K562 (cell line): Measurements from ENCODE around the gene TVP23A. TPM values are rescaled to one million over a fixed set of nuclear protein-coding genes. Genes with fewer than 3 reads are reported as not detected.

Experiments
- ATAC-seq: fragments of 200-7000 bp; cut with Tn5 transposase; 3 replicates; pipeline ENCODE4 v1.9.1; 2020; ENCODE audit warnings: moderate library complexity
- BruUV-seq: library from RNA; stranded (reverse); fragments of 400-500 nt; replicated peaks from 2 replicates; lab custom pipeline; 2021; lab: Mats Ljungman, UMichigan
- CTCF ChIA-PET: fragments of 300-600 bp; formaldehyde crosslinking; extraction: SDS; loops from one replicate; lab custom pipeline; 2021; ENCODE audit warnings: low intra/inter-chr PET ratio; lab: Yijun Ruan, JAX
- POLR2A ChIA-PET: fragments of 300-600, 350-650 bp; sonication (Branson Sonifier 250); formaldehyde crosslinking; extraction: SDS; loops from one replicate; lab custom pipeline; 2021; ENCODE audit warnings: antibody characterized with exemption, inconsistent platforms; lab: Yijun Ruan, JAX
- DNase-seq, 4 experiments: peaks; one replicate each; pipeline versions ENCODE4 v3.0.0 to v3.0.0-alpha.2; 2011 to 2018; ENCODE audit warnings: low spot score in 3 of 4, mixed read lengths in 3 of 4; ENCODE audit errors: extremely low read depth in 1 of 4
- FAIRE-seq: peaks from 2 replicates; lab custom pipeline; 2011; peaks lifted over from hg19 to GRCh38; lab: Jason Lieb, UNC
- H2AFZ ChIP-seq: 2 replicates; pipeline ENCODE4 v1.6.0; 2011; ENCODE audit warnings: low read depth, low read length, control low read depth, inconsistent platforms
- H3K27ac ChIP-seq: fragments of 200-600 bp; 3 replicates; pipeline ENCODE4 v1.8.0; 2011; ENCODE audit warnings: low read depth, mild to moderate bottlenecking, control low read depth, inconsistent platforms, low read length, moderate library complexity, mixed read lengths; ENCODE audit errors: extremely low read depth
- H3K27me3 ChIP-seq, 2 experiments: fragments of 300-600 bp in 1 of 2; 2 replicates in 1 of 2; 3 replicates in 1 of 2; pipeline versions ENCODE4 v1.6.0 to v1.8.0; 2011; ENCODE audit warnings: inconsistent platforms in 2 of 2, low read length in 2 of 2, mild to moderate bottlenecking in 1 of 2, mixed read lengths in 1 of 2, moderate library complexity in 1 of 2; ENCODE audit not compliant: control insufficient read depth in 2 of 2, insufficient read depth in 2 of 2
- H3K36me3 ChIP-seq: fragments of 300-600 bp; 3 replicates; pipeline ENCODE4 v1.8.0; 2011; ENCODE audit warnings: mild to moderate bottlenecking, low read length, inconsistent platforms; ENCODE audit not compliant: control insufficient read depth, insufficient read depth
- H3K4me1 ChIP-seq, 2 experiments: fragments of 200-600 bp in 1 of 2; replicated peaks in 1 of 2; 2 replicates in 1 of 2; 3 replicates in 1 of 2; pipeline versions ENCODE4 v1.5.1 to v1.8.0; 2011; ENCODE audit warnings: inconsistent platforms in 2 of 2, low read length in 2 of 2, mild to moderate bottlenecking in 1 of 2, mixed read lengths in 1 of 2, moderate library complexity in 1 of 2; ENCODE audit not compliant: control insufficient read depth in 2 of 2, insufficient read depth in 2 of 2
- H3K4me2 ChIP-seq: 2 replicates; pipeline ENCODE4 v1.6.1; 2011; ENCODE audit warnings: low read length, control low read depth, inconsistent platforms, mixed read lengths; ENCODE audit not compliant: insufficient read depth
- H3K4me3 ChIP-seq: fragments of 200-600 bp; sonication (generic), shearing (Covaris generic); 2 replicates; pipeline ENCODE4 v1.5.1; 2016; ENCODE audit warnings: control low read depth, inconsistent platforms
- H3K79me2 ChIP-seq: fragments of 200-600 bp; 3 replicates; pipeline ENCODE4 v1.8.0; 2011; ENCODE audit warnings: low read length, inconsistent platforms; ENCODE audit not compliant: control insufficient read depth, insufficient read depth
- H3K9ac ChIP-seq, 2 experiments: 2 replicates each; pipeline versions ENCODE4 v1.6.0 to v1.6.1; 2011; ENCODE audit warnings: low read depth in 2 of 2, low read length in 2 of 2, control low read depth in 1 of 2, inconsistent platforms in 1 of 2, mild to moderate bottlenecking in 1 of 2, mixed read lengths in 1 of 2; ENCODE audit not compliant: insufficient read depth in 1 of 2
- H3K9me1 ChIP-seq: one replicate; pipeline ENCODE4 v1.6.0; 2011; ENCODE audit warnings: inconsistent platforms, mild to moderate bottlenecking, low read length, moderate library complexity; ENCODE audit not compliant: control insufficient read depth, insufficient read depth
- H3K9me3 ChIP-seq: replicated peaks from 2 replicates; pipeline ENCODE4 v1.5.1; 2011; ENCODE audit warnings: low read depth, low read length, inconsistent platforms; ENCODE audit not compliant: control insufficient read depth, insufficient read depth
- H4K20me1 ChIP-seq: replicated peaks from 2 replicates; pipeline ENCODE4 v1.6.1; 2011; ENCODE audit warnings: low read length, inconsistent platforms, mixed read lengths; ENCODE audit not compliant: control insufficient read depth, insufficient read depth
- ATF7 ChIP-seq: fragments of 450-650 bp; IDR thresholded peaks from 2 replicates; pipeline ENCODE4 v1.7.1; 2014; ENCODE audit warnings: mild to moderate bottlenecking, moderate library complexity
- CCAR2 ChIP-seq: fragments of 200-400 bp; formaldehyde crosslinking; IDR thresholded peaks from 2 replicates; pipeline ENCODE4 v1.6.1; 2017; ENCODE audit warnings: mild to moderate bottlenecking, low read depth, low read length
- MXI1 ChIP-seq: IDR thresholded peaks from 2 replicates; pipeline ENCODE4 v1.6.1; 2011; ENCODE audit warnings: low read depth, mild to moderate bottlenecking, improper control_type of control experiment, low read length
- NCOA2 ChIP-seq, 2 experiments: fragments of 450-650 bp; IDR thresholded peaks; 2 replicates each; pipeline ENCODE4 v1.6.1; 2018; ENCODE audit warnings: mild to moderate bottlenecking in 2 of 2, moderate library complexity in 1 of 2; ENCODE audit not compliant: partially characterized antibody in 2 of 2
- NCOR1 ChIP-seq: fragments of 450-650 bp; IDR thresholded peaks from 2 replicates; pipeline ENCODE4 v1.6.1; 2016; ENCODE audit warnings: mild to moderate bottlenecking, moderate library complexity
- POLR3G ChIP-seq: IDR thresholded peaks from 2 replicates; pipeline ENCODE4 v1.6.1; 2011; ENCODE audit not compliant: insufficient read length, insufficient replicate concordance; ENCODE audit errors: extremely low read depth
- SREBF2 ChIP-seq: sonication (generic); formaldehyde crosslinking; IDR thresholded peaks from 2 replicates; pipeline ENCODE4 v1.4.0; 2020; ENCODE audit warnings: mild to moderate bottlenecking, missing genetic modification reagents
- STAT5A ChIP-seq: IDR thresholded peaks from 2 replicates; pipeline ENCODE4 v1.6.1; 2012; ENCODE audit warnings: low read length, inconsistent platforms, borderline replicate concordance
- TCF7L2 ChIP-seq: fragments of 150-350 bp; IDR thresholded peaks from 2 replicates; pipeline ENCODE4 v1.6.1; 2016; ENCODE audit warnings: low read depth, mild to moderate bottlenecking, low read length, moderate library complexity
- ZFP36 ChIP-seq: fragments of 150-350 bp; IDR thresholded peaks from 2 replicates; pipeline ENCODE4 v1.6.1; 2018; ENCODE audit warnings: low read length, low read depth; ENCODE audit not compliant: partially characterized antibody
- ZNF184 ChIP-seq: sonication (generic); formaldehyde crosslinking; IDR thresholded peaks from 2 replicates; pipeline ENCODE4 v1.5.0; 2020; ENCODE audit warnings: missing genetic modification reagents
- ZNF24 ChIP-seq: fragments of 450-650 bp; IDR thresholded peaks from 2 replicates; pipeline ENCODE4 v1.6.1; 2016
- ZNF699 ChIP-seq: fragments of 250-450 bp; sonication (Bioruptor Pico); IDR thresholded peaks from 2 replicates; pipeline ENCODE4 v1.8.0; 2021; ENCODE audit warnings: mild to moderate bottlenecking, moderate library complexity; ENCODE audit not compliant: insufficient replicate concordance
- WGBS: fragments of 100-300 bp; shearing (Covaris generic); methylation state at CpG from one replicate; pipeline ENCODE4 v1.1.6; 2016; ENCODE audit warnings: low coverage, mixed read lengths; ENCODE audit not compliant: insufficient coverage; ENCODE audit errors: missing lambda C conversion rate; 5-methylcytosine and 5-hydroxymethylcytosine counted together
- in situ Hi-C: fragments of 300-500 bp; cut with MboI; formaldehyde crosslinking; loops from 4 replicates; pipeline ENCODE4 v1.15.0; 2018; ENCODE audit warnings: inconsistent platforms, mixed read lengths
- intact Hi-C: fragments of 100-400 bp; cut with micrococcal nuclease; formaldehyde crosslinking; loops from 2 replicates; pipeline ENCODE4 v1.14.2; 2022
- polyA plus RNA-seq, 8 experiments: library from polyadenylated mRNA; depleted of rRNA in 4 of 8; stranded (reverse) in 5 of 8; unstranded in 3 of 8; fragments of >200 nt; fragmentation: Nextera tagmentation in 2 of 8; fragmentation: Illumina TruSeq in 1 of 8; extraction: Ambion mirVana in 2 of 8; extraction: Trizol in 1 of 8; gene quantifications; 2 replicates each; pipeline versions ENCODE4 v1.2.1 to v1.2.3, GENCODE V29; 2011 to 2014; ENCODE audit warnings: inconsistent platforms in 1 of 8, missing spikeins in 1 of 8
- total RNA-seq, 7 experiments: library from RNA; depleted of rRNA in 6 of 7; stranded (reverse); fragments of >200 nt in 6 of 7; fragmentation: Illumina TruSeq in 2 of 7; extraction: Trizol in 2 of 7; gene quantifications; 2 replicates each; pipeline versions ENCODE4 v1.2.1 to v1.2.3, GENCODE V29; 2011 to 2021; ENCODE audit warnings: low replicate concordance in 1 of 7
- TF ChIP-seq, protein P1 (sequence below), 3 experiments: fragments of 200-800 bp in 1 of 3; fragments of 250-450 bp in 1 of 3; fragments of 450-650 bp in 1 of 3; sonication (Bioruptor Pico) in 1 of 3; sonication (Bioruptor generic) in 1 of 3; formaldehyde crosslinking in 1 of 3; IDR thresholded peaks; 2 replicates each; pipeline versions ENCODE4 v1.6.1 to v1.8.0; 2016 to 2022; ENCODE audit warnings: mild to moderate bottlenecking in 2 of 3, missing genetic modification characterization in 2 of 3, missing compliant biosample characterization in 1 of 3, moderate library complexity in 1 of 3
- TF ChIP-seq, protein P2 (sequence below): fragments of 450-650 bp; IDR thresholded peaks from 2 replicates; pipeline ENCODE4 v1.6.1; 2016; ENCODE audit warnings: mild to moderate bottlenecking
- TF ChIP-seq, protein P3 (sequence below): IDR thresholded peaks from 2 replicates; pipeline ENCODE4 v1.6.1; 2012; ENCODE audit warnings: low read depth, low read length, improper control_type of control experiment, borderline replicate concordance

TVP23A gene
- total and polyA plus RNA-seq, 9 of the 15 experiments (the other 6 are each of a cell fraction or from before 2014, with no cell fraction given): 0.04 to 0.77 (median 0.10) TPM; not detected in 3

DNA sequence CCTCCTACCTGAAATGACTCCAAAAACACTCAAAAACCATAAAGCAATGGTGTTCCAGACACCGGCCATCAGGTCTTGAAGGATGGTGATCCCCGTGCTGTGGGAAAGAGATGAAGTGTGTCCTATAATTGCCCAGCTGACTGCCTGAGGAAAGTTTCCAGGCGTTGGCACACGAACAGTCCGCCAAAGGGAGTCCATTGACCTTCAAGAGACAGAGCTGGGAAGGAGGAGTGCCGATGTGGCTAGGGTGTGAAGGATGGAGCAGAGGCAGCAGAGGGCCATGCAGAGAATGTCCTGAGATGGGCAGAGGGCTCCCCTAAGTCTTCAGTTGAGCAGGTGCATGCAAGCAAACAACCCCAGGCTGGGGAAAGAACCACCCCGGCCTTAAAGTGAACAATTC lies 86.8 kb downstream of the TVP23A start:
- POLR2A ChIA-PET: interaction anchor here (0.6 kb wide), 1 partner anchor 50 kb away, joined by 3 read pairs; no protein-coding TSS in a partner anchor
- intact Hi-C loops (loop anchor here (10.0 kb wide), 2 partner anchors 67 to 477 kb away; no protein-coding TSS in a partner anchor), in situ Hi-C loops (no loop called here)
- no peak overlapping the region for H3K4me3 ChIP-seq
- no TSS peak for BruUV-seq
- CTCF ChIA-PET: interaction anchor here (0.7 kb wide), 1 partner anchor 217 kb away, joined by 7 read pairs; no protein-coding TSS in a partner anchor
- H3K9me3 ChIP-seq: no peaks in the 10 kb centered on the region
- no peaks in the 10 kb centered on the region for H3K4me1 ChIP-seq
- H3K36me3 ChIP-seq: no peaks in the 10 kb centered on the region
- no peak overlapping the region for H3K9ac ChIP-seq
- H4K20me1 ChIP-seq: no peaks in the 10 kb centered on the region
- FAIRE-seq (no peak), ATAC-seq (no peak), DNase-seq (no peak)
- H3K27me3 ChIP-seq: peaks cover 9 to 20% of the 10 kb centered on the region in 2 experiments
- no peak overlapping the region for H3K27ac ChIP-seq
- no peaks in the 10 kb centered on the region for H3K9me1 ChIP-seq
- no peak overlapping the region for H3K4me2 ChIP-seq
- no peak overlapping the region for H2AFZ ChIP-seq
- no peaks in the 10 kb centered on the region for H3K79me2 ChIP-seq
- WGBS: 18% methylated on average over 6 of the region's 7 CpGs
- TF ChIP-seq NCOA2 (IDR thresholded peaks at IDR 0.05; ENCODE audit: partially characterized antibody in 2 of 2) (no peak), ZNF24 (no peak), ZNF699 (CRISPR knock-in tag) (no peak), SREBF2 (no peak), ATF7 (no peak), CCAR2 (no peak), MXI1 (no peak), ZNF184 (CRISPR knock-in tag) (no peak), NCOR1 (no peak), ZFP36 (no peak), STAT5A (no peak), TCF7L2 (no peak), POLR3G (no peak)
- TF ChIP-seq, protein P1, sequence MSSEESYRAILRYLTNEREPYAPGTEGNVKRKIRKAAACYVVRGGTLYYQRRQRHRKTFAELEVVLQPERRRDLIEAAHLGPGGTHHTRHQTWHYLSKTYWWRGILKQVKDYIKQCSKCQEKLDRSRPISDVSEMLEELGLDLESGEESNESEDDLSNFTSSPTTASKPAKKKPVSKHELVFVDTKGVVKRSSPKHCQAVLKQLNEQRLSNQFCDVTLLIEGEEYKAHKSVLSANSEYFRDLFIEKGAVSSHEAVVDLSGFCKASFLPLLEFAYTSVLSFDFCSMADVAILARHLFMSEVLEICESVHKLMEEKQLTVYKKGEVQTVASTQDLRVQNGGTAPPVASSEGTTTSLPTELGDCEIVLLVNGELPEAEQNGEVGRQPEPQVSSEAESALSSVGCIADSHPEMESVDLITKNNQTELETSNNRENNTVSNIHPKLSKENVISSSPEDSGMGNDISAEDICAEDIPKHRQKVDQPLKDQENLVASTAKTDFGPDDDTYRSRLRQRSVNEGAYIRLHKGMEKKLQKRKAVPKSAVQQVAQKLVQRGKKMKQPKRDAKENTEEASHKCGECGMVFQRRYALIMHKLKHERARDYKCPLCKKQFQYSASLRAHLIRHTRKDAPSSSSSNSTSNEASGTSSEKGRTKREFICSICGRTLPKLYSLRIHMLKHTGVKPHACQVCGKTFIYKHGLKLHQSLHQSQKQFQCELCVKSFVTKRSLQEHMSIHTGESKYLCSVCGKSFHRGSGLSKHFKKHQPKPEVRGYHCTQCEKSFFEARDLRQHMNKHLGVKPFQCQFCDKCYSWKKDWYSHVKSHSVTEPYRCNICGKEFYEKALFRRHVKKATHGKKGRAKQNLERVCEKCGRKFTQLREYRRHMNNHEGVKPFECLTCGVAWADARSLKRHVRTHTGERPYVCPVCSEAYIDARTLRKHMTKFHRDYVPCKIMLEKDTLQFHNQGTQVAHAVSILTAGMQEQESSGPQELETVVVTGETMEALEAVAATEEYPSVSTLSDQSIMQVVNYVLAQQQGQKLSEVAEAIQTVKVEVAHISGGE (CRISPR knock-in tag; IDR thresholded peaks at IDR 0.05): no peak
- TF ChIP-seq, protein P2, sequence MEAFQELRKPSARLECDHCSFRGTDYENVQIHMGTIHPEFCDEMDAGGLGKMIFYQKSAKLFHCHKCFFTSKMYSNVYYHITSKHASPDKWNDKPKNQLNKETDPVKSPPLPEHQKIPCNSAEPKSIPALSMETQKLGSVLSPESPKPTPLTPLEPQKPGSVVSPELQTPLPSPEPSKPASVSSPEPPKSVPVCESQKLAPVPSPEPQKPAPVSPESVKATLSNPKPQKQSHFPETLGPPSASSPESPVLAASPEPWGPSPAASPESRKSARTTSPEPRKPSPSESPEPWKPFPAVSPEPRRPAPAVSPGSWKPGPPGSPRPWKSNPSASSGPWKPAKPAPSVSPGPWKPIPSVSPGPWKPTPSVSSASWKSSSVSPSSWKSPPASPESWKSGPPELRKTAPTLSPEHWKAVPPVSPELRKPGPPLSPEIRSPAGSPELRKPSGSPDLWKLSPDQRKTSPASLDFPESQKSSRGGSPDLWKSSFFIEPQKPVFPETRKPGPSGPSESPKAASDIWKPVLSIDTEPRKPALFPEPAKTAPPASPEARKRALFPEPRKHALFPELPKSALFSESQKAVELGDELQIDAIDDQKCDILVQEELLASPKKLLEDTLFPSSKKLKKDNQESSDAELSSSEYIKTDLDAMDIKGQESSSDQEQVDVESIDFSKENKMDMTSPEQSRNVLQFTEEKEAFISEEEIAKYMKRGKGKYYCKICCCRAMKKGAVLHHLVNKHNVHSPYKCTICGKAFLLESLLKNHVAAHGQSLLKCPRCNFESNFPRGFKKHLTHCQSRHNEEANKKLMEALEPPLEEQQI: no peak
- TF ChIP-seq, protein P3, sequence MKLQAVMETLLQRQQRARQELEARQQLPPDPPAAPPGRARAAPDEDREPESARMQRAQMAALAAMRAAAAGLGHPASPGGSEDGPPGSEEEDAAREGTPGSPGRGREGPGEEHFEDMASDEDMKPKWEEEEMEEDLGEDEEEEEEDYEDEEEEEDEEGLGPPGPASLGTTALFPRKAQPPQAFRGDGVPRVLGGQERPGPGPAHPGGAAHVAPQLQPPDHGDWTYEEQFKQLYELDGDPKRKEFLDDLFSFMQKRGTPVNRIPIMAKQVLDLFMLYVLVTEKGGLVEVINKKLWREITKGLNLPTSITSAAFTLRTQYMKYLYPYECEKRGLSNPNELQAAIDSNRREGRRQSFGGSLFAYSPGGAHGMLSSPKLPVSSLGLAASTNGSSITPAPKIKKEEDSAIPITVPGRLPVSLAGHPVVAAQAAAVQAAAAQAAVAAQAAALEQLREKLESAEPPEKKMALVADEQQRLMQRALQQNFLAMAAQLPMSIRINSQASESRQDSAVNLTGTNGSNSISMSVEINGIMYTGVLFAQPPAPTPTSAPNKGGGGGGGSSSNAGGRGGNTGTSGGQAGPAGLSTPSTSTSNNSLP: no peak
